Effector memory CD8-positive, alpha-beta T cell (primary cell): ENCODE results near the gene TRIM72.
"Not testable (repeated sequence)": the region's sequence is repeated elsewhere in the genome, so short reads cannot be mapped to it uniquely, and the experiment has no call there.

Experiments used
- ATAC-seq: fragments of 150-1000 bp; cut with Tn5 transposase; replicated peaks from 2 replicates; pipeline ENCODE4 v1.10.0; 2021; ENCODE audit warnings: mild to moderate bottlenecking, moderate library complexity
- DNase-seq, 3 experiments: peaks; one replicate each; pipeline ENCODE4 v3.0.0; 2021
- H3K27ac Mint-ChIP-seq, 2 donors: one replicate each; pipeline ENCODE4 v1.8.0; 2022; ENCODE audit warnings: mild to moderate bottlenecking in 2 of 2, mixed read lengths in 2 of 2, moderate library complexity in 2 of 2
- H3K27me3 Mint-ChIP-seq, 2 donors: one replicate each; pipeline ENCODE4 v1.8.0; 2022; ENCODE audit warnings: mixed read lengths in 2 of 2
- H3K36me3 Mint-ChIP-seq: one replicate; pipeline ENCODE4 v1.8.0; 2022; ENCODE audit warnings: mild to moderate bottlenecking, moderate library complexity, mixed read lengths; ENCODE audit not compliant: insufficient read depth
- H3K4me1 Mint-ChIP-seq, 2 donors: one replicate each; pipeline ENCODE4 v1.8.0; 2022; ENCODE audit warnings: low read depth in 2 of 2, mixed read lengths in 2 of 2
- H3K4me3 Mint-ChIP-seq, 2 donors: one replicate each; pipeline ENCODE4 v1.8.0; 2022; ENCODE audit warnings: mild to moderate bottlenecking in 2 of 2, mixed read lengths in 2 of 2, moderate library complexity in 2 of 2
- H3K9me3 Mint-ChIP-seq, 2 donors: one replicate each; pipeline ENCODE4 v1.8.0; 2022; ENCODE audit warnings: mixed read lengths in 2 of 2

Gene TRIM72

GRCh38 chr16:31186176-31186575 lies 27.7 kb upstream of the TRIM72 start:
- H3K36me3 Mint-ChIP-seq = peaks cover 100% of the 10 kb centered on the region
- H3K27me3 Mint-ChIP-seq = no peaks in the 10 kb centered on the region
- H3K27ac Mint-ChIP-seq = peak overlapping the region; percentile 86 to 88
- peaks cover 78 to 95% of the 10 kb centered on the region in 2 donors for H3K4me1 Mint-ChIP-seq
- peak overlapping the region; percentile 65 for H3K4me3 Mint-ChIP-seq
- DNase-seq (no peak), ATAC-seq (no peak)
- no peaks in the 10 kb centered on the region for H3K9me3 Mint-ChIP-seq

DNA sequence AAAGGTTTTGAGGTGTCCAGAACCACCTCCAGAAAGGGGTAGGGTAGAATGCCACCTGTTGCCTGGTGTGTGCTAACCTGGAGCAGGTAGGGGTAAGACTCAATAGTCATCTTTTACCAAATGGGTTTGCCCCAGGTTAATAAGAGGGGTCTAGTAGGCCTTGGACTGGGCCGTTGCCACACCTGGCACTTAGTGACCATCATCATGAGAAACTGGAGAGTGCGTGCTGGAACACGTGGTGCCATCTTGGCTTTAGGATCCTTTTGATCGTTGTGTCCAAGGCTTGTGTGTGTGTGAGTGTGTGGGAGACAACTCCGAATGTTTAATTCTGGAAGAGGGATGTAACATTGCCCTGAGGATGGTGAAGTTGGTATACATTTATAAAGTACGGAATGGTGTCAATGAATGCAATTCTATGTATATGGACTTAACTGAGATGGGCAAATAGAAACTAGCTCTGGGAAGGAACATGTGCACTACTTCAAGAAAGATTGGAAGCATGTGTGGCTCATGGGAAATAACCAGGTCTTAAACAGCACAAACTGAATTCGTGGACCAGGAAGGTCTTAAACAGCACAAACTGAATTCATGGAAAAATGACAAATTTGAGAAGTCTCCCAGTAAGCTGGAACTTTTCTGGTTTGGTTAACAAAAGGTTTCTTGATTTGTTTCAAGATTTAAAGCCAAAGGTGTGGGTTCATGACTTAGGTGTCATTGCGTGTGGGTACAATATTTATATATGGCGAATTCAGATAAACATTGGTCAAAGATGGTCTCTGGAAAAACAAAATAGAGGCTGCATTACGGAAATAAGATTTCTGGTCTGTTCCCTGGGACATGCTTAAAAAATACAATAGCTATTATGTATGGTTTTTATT lies 26.8 kb upstream of the TRIM72 start:
- Mint-ChIP-seq H3K4me1 (peaks cover 75 to 95% of the 10 kb centered on the region in 2 donors), H3K4me3 (peak overlapping the region; percentile 65), H3K27ac (peak overlapping the region; percentile 86 to 88), H3K27me3 (no peaks in the 10 kb centered on the region), H3K9me3 (no peaks in the 10 kb centered on the region), H3K36me3 (peaks cover 100% of the 10 kb centered on the region)
- no peak for ATAC-seq
- DNase-seq = no peak

- Mint-ChIP-seq H3K9me3 (no peaks in the 10 kb centered on the region), H3K27ac (peak overlapping the region; percentile 86 to 88), H3K4me1 (peaks cover 68 to 89% of the 10 kb centered on the region in 2 donors), H3K27me3 (no peaks in the 10 kb centered on the region), H3K4me3 (peak overlapping the region; percentile 34 to 65), H3K36me3 (peaks cover 100% of the 10 kb centered on the region)
- DNase-seq (no peak), ATAC-seq (no peak)
Measured at GRCh38 chr16:31187808-31188189, 26.1 kb upstream of the TRIM72 start.

DNA sequence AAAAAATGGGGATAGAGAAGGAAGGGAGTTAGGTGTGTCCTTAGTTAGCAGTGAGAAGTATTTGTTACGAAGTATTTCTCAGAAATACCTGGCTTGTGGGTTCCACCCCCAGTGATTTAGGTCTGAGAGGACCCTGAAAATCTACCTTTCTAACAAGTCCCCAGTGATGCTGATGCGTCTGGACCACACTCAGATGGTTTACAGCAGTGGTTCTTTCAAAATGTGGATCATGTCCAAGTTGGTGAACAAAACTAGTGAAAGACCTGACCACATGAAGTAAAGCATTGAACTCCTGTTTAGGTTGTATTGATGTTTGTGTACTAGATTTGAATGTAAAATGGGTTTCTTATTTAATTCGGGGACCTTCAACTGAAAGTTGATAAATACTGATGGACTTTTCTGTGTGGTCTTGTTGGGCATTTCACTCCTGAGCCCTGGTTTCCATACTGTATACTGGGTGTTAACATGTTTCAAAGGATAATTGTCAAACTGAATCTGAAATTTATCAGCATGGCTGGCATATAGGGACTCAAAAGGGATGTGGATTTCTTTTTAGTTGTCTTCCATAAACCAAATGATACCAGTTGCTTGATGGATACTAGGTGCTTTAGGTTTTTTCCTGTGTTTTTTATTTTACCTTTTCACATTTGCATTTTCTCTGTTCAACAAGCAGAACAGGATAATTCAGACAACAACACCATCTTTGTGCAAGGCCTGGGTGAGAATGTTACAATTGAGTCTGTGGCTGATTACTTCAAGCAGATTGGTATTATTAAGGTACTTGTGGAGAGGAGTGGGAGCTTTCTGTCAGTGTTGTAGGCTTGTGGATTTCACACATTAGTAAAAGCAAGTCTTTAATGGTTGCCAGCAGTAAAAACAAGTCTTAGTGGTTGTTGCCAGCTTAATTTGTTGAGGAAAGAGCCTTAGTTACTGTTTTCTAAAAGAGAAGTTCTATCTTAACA lies 25.2 kb upstream of the TRIM72 start:
- Mint-ChIP-seq H3K9me3 (no peaks in the 10 kb centered on the region), H3K27ac (peak overlapping the region; percentile 83 to 86), H3K27me3 (no peaks in the 10 kb centered on the region), H3K36me3 (peaks cover 100% of the 10 kb centered on the region), H3K4me1 (peaks cover 63 to 84% of the 10 kb centered on the region in 2 donors), H3K4me3 (peak overlapping the region; percentile 53 to 65)
- no peak for DNase-seq
- ATAC-seq = peak; percentile 56

GRCh38 chr16:31189412-31189778 lies 24.5 kb upstream of the TRIM72 start:
- peak overlapping the region; percentile 83 to 86 for H3K27ac Mint-ChIP-seq
- H3K4me1 Mint-ChIP-seq = peaks cover 61 to 79% of the 10 kb centered on the region in 2 donors
- no peaks in the 10 kb centered on the region for H3K27me3 Mint-ChIP-seq
- peaks cover 100% of the 10 kb centered on the region for H3K36me3 Mint-ChIP-seq
- DNase-seq (no peak), ATAC-seq (no peak)
- no peaks in the 10 kb centered on the region for H3K9me3 Mint-ChIP-seq
- peak overlapping the region; percentile 53 to 65 for H3K4me3 Mint-ChIP-seq

DNA sequence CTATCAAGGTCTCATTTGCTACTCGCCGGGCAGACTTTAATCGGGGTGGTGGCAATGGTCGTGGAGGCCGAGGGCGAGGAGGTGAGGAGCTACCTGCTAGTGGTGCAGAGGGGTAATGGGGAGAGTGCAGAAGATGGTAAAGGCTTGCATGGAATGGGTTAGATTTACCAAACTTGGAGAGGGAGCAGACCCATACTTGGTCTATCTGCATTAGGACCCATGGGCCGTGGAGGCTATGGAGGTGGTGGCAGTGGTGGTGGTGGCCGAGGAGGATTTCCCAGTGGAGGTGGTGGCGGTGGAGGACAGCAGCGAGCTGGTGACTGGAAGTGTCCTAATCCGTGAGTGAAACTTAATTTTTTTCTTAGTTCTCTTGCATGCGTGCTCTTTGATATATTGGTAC lies 23.9 kb upstream of the TRIM72 start:
- Mint-ChIP-seq H3K27ac (peak overlapping the region; percentile 83 to 86), H3K36me3 (peaks cover 100% of the 10 kb centered on the region), H3K27me3 (no peaks in the 10 kb centered on the region), H3K4me1 (peaks cover 56 to 74% of the 10 kb centered on the region in 2 donors), H3K4me3 (peak overlapping the region; percentile 45 to 53), H3K9me3 (no peaks in the 10 kb centered on the region)
- no peak for ATAC-seq
- no peak for DNase-seq

GRCh38 chr16:31190818-31191444 lies 23.0 kb upstream of the TRIM72 start:
- Mint-ChIP-seq H3K27ac (peak overlapping the region; percentile 83 to 86), H3K9me3 (no peaks in the 10 kb centered on the region), H3K4me3 (peak overlapping the region in 1 of 2 donors; percentile 53), H3K4me1 (peaks cover 49 to 65% of the 10 kb centered on the region in 2 donors), H3K27me3 (no peaks in the 10 kb centered on the region), H3K36me3 (peaks cover 100% of the 10 kb centered on the region)
- no peak for ATAC-seq
- DNase-seq = no peak

DNA sequence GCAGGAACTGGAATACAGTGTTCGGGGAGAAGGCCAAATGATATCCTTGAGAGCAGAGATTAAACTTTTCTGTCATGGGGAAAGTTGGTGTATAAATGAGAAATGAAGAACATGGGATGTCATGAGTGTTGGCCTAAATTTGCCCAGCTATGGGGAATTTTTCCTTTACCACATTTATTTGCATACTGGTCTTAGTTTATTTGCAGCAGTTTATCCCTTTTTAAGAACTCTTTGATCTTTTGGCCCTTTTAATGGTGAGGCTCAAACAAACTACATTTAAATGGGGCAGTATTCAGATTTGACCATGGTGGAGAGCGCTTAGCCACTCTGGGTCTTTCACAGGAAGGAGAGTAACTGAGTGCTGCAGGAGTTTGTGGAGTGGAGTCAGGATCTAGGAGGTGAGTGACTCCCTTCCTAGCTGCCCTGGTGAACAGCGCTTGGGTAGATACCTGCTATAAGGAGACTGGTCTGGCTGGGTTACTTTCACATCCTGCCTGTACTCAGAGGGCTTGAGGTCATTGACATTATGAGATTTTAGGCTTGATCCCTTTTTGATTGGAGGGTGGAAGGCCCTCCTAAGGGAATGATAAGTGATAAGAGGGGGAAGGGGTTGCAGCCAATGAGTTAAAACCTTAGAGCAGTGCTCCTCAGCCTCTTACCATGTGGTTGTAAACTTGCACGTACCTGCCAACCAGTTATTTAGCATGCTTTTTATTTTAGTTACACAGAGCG lies 22.1 kb upstream of the TRIM72 start:
- Mint-ChIP-seq H3K4me1 (peaks cover 40 to 61% of the 10 kb centered on the region in 2 donors), H3K36me3 (peaks cover 100% of the 10 kb centered on the region), H3K9me3 (no peaks in the 10 kb centered on the region), H3K27me3 (no peaks in the 10 kb centered on the region), H3K27ac (peak overlapping the region; percentile 28 to 86), H3K4me3 (no peak overlapping the region)
- ATAC-seq (no peak), DNase-seq (no peak)

- no peaks in the 10 kb centered on the region for H3K9me3 Mint-ChIP-seq
- DNase-seq = no peak
- no peak overlapping the region for H3K4me3 Mint-ChIP-seq
- ATAC-seq = no peak
- H3K36me3 Mint-ChIP-seq = peaks cover 99% of the 10 kb centered on the region
- H3K27ac Mint-ChIP-seq = peak overlapping the region; percentile 63 to 86
- H3K4me1 Mint-ChIP-seq = peaks cover 33 to 52% of the 10 kb centered on the region in 2 donors
- no peaks in the 10 kb centered on the region for H3K27me3 Mint-ChIP-seq
Measured at GRCh38 chr16:31192856-31193642, 20.9 kb upstream of the TRIM72 start.

DNA sequence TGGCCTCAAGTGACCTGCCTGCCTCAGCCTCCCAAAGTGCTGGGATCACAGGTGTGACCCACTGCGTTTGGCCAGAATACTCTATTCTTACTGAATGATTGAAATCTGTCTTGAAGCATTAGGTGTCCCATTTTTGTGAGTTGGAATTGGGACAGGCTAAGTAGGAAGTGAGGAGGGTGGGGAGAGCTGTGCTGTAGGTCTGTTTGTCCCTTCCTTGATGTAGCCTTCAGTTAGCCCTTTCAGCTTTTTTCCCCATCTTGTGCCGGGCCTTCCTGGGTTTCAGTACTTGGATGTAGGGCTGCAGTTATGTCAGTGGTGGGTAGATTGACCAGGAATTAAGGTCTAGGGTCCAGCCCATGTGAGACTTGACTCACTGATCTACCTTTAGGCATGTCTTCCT lies 20.0 kb upstream of the TRIM72 start:
- no peaks in the 10 kb centered on the region for H3K27me3 Mint-ChIP-seq
- peaks cover 99% of the 10 kb centered on the region for H3K36me3 Mint-ChIP-seq
- peaks cover 30 to 53% of the 10 kb centered on the region in 2 donors for H3K4me1 Mint-ChIP-seq
- DNase-seq = no peak
- no peaks in the 10 kb centered on the region for H3K9me3 Mint-ChIP-seq
- no peak for ATAC-seq
- H3K27ac Mint-ChIP-seq = peak overlapping the region; percentile 63 to 86
- H3K4me3 Mint-ChIP-seq = no peak overlapping the region

GRCh38 chr16:31194898-31195297 lies 19.0 kb upstream of the TRIM72 start:
- peaks cover 31 to 53% of the 10 kb centered on the region in 2 donors for H3K4me1 Mint-ChIP-seq
- H3K36me3 Mint-ChIP-seq = peaks cover 99% of the 10 kb centered on the region
- H3K4me3 Mint-ChIP-seq = no peak overlapping the region
- DNase-seq (no peak), ATAC-seq (peak; percentile 5)
- no peaks in the 10 kb centered on the region for H3K27me3 Mint-ChIP-seq
- peak overlapping the region in 1 of 2 donors; percentile 47 for H3K27ac Mint-ChIP-seq
- H3K9me3 Mint-ChIP-seq = no peaks in the 10 kb centered on the region

DNA sequence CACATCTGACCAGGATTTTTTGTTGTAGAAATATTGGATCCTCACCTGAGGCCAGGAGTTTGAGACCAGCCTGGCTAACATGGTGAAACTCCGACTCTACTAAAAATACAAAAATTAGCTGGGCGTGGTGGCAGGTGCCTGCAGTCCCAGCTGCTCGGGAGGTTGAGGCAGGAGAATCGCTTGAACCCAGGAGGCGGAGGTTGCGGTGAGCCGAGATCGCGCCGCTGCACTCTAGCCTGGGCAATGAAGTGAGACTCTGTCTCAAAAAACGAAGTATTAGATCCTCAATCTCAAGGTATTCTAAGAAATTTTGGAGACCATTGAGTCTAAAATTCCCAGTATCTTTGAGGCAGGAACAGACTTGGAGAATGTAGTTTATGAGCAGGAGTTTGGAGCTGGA lies 18.1 kb upstream of the TRIM72 start:
- not testable (repeated sequence) for H3K4me3 Mint-ChIP-seq
- H3K27ac Mint-ChIP-seq = peak overlapping the region; percentile 47 to 71
- peaks cover 98% of the 10 kb centered on the region for H3K36me3 Mint-ChIP-seq

More for the DNA sequence above, 18.1 kb upstream of the TRIM72 start:
- H3K9me3 Mint-ChIP-seq, ATAC-seq, H3K27me3 Mint-ChIP-seq, DNase-seq: not testable (repeated sequence)
- peaks cover 27 to 49% of the 10 kb centered on the region in 2 donors for H3K4me1 Mint-ChIP-seq
